Measurements from ENCODE around the gene ZC3H7B.
A peak's percentile ranks its signal among the peaks of the same experiment; 100 is the strongest.
"Not testable (repeated sequence)": the region's sequence is repeated elsewhere in the genome, so short reads cannot be mapped to it uniquely, and the experiment has no call there.

Gene ZC3H7B

GRCh38 chr22:41394012-41394356, 92.7 kb downstream of the ZC3H7B start:
- no peak for DNase-seq

- DNase-seq: no peak
These were observed 94.4 kb downstream of the ZC3H7B start for GRCh38 chr22:41395531-41396240.

DNA sequence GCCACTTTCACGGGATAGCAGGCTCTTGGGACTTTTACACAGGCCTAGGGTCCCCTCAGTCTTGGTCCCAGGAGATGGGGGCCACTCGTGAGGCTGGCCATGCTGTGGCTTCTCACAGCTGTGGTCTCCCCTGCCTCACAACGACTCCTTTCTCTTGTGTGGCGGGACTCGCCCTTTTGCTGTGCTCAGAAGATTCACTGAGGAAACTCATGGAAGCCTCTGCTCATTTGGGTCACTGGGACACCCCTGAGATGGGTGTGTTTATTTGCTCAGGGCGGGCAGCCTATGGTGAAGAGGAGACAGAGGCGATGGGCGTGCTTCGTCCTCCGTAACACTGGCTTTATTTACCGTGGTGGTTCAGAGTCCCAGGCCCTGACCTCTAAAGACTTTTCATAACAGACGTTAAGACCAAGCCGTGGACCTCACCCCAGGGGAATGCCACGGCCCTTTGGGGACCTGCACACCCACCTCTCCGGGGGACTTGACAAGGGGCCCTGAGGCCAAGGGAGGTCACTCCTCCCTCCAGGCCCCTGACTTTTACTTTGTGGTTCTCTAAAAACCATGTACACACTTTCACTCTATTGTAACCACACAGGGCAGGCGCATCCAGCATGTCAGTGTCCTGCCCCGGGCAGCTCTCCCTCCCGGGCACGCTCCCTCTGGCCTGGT, 96.0 kb downstream of the ZC3H7B start:
- no peak for DNase-seq

- no peak for DNase-seq
These were observed 97.6 kb downstream of the ZC3H7B start for GRCh38 chr22:41398921-41399320.

DNA sequence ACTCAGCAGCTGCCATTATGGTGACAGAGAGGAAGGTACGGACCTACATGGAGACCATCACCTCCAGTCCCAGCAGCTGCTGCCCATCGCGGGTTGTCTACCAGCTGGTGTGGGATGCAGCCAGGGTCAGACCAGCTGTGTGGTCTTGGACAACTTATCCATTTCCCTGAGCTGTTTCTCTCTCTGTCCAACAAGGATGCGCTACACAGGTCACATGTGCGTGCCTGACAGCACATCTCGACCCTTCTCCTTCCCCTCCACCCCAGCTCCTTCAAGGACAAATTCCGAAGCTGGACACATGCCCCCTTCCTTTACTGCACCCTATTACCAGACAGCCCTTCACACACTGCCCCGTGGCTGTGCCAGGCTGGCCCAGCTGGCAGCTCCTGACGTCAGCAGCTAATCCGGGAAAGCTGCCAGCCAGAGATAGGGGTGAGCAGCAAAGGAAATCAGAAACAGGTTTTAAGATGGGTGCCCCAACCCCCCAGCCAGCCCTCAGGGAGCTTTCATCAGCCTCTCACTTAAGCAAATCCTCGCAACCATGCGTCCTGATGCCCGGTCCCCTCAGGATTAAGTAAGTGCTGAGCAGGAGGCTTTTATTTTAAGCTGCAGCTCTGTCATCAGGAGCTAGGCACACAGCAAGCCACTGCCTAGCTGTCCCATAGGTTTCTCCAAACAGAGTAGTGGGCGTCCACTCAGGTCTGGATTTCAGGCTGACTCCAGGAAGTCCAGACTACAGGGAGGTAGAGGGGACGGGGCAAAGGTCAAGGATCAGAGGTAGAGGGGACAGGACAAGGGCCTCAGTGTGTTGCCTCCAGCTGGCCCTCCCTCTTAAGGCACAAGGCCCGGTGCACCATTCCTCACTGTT, 100.7 kb downstream of the ZC3H7B start:
- no peak for DNase-seq

GRCh38 chr22:41402851-41403250, 101.5 kb downstream of the ZC3H7B start:
- DNase-seq: not testable (repeated sequence)

- DNase-seq: peak; percentile 82
These were observed 102.4 kb downstream of the ZC3H7B start for GRCh38 chr22:41403532-41404318.

- DNase-seq: no peak
These were observed 104.3 kb downstream of the ZC3H7B start for GRCh38 chr22:41405588-41405987.

GRCh38 chr22:41406410-41406809, 105.1 kb downstream of the ZC3H7B start:
- DNase-seq: no peak

DNA sequence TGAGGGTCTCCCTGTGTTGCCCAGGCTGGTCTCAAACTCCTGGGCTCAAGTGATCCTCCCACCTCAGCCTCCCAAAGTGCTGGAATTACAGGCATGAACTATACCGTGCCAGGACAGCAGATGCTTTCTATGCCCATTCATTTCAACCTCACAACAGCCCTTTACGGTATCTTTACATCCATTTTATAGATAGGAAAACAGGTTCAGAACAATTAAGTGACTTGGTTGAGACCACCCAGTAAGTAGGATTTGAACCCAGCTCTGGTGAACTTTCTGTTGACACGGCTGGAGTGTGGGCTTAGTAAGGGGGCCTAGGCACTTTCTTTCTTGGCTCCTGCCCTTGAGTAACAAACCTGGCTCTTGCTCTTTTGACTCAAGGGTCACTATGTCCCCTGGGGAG, 106.1 kb downstream of the ZC3H7B start:
- DNase-seq: no peak

- no peak for DNase-seq
These were observed 107.3 kb downstream of the ZC3H7B start for GRCh38 chr22:41408665-41409064.

Measured in NCI-H2029 (cell line).